Calu3 (cell line): ENCODE measurements around the gene BRSK1. TPM values are rescaled to one million over a fixed set of nuclear protein-coding genes. Genes with fewer than 3 reads are reported as not detected.
A peak's percentile ranks its signal among the peaks of the same experiment; 100 is the strongest.

Source experiments
- BruUV-seq: library from RNA; stranded (reverse); fragments of 400-500 nt; replicated peaks from 2 replicates; lab custom pipeline; 2021; lab: Mats Ljungman, UMichigan
- CTCF ChIA-PET: fragments of 300-600 bp; sonication (Branson Sonifier 250); formaldehyde crosslinking; loops from one replicate; lab custom pipeline; 2022; ENCODE audit warnings: antibody characterized with exemption; lab: Charles Lee
- DNase-seq: peaks from one replicate; pipeline ENCODE4 v3.0.0; 2022
- H3K27ac Mint-ChIP-seq: one replicate; pipeline ENCODE4 v1.8.0; 2022; ENCODE audit warnings: mixed read lengths; ENCODE audit not compliant: unreplicated experiment
- H3K27me3 Mint-ChIP-seq: one replicate; pipeline ENCODE4 v1.8.0; 2022; ENCODE audit warnings: mixed read lengths; ENCODE audit not compliant: unreplicated experiment
- H3K36me3 Mint-ChIP-seq: one replicate; pipeline ENCODE4 v1.8.0; 2022; ENCODE audit warnings: mild to moderate bottlenecking, moderate library complexity, mixed read lengths; ENCODE audit not compliant: insufficient read depth, unreplicated experiment
- H3K4me1 Mint-ChIP-seq: one replicate; pipeline ENCODE4 v1.8.0; 2022; ENCODE audit warnings: mild to moderate bottlenecking, low read depth, mixed read lengths; ENCODE audit not compliant: unreplicated experiment
- H3K4me3 Mint-ChIP-seq: one replicate; pipeline ENCODE4 v1.8.0; 2022; ENCODE audit warnings: mild to moderate bottlenecking, low read depth, moderate library complexity, mixed read lengths; ENCODE audit not compliant: unreplicated experiment
- H3K9me3 Mint-ChIP-seq: one replicate; pipeline ENCODE4 v1.8.0; 2022; ENCODE audit warnings: low read depth, mixed read lengths; ENCODE audit not compliant: unreplicated experiment
- intact Hi-C: fragments of 100-400 bp; cut with micrococcal nuclease; formaldehyde crosslinking; loops from one replicate; pipeline ENCODE4 v1.10.0; 2022; ENCODE audit not compliant: unreplicated experiment
- total RNA-seq: library from RNA; stranded (reverse); gene quantifications from 2 replicates; pipeline ENCODE4 v1.2.3, GENCODE V29; 2022
- TF ChIP-seq, protein P1 (sequence below): fragments of 200-600 bp; IDR thresholded peaks from one replicate; pipeline ENCODE4 v1.8.0; 2022; ENCODE audit warnings: antibody characterized with exemption; ENCODE audit not compliant: unreplicated experiment

Gene BRSK1
- total RNA-seq, 1 experiment from 2014 or later, result 3.8 TPM

DNA sequence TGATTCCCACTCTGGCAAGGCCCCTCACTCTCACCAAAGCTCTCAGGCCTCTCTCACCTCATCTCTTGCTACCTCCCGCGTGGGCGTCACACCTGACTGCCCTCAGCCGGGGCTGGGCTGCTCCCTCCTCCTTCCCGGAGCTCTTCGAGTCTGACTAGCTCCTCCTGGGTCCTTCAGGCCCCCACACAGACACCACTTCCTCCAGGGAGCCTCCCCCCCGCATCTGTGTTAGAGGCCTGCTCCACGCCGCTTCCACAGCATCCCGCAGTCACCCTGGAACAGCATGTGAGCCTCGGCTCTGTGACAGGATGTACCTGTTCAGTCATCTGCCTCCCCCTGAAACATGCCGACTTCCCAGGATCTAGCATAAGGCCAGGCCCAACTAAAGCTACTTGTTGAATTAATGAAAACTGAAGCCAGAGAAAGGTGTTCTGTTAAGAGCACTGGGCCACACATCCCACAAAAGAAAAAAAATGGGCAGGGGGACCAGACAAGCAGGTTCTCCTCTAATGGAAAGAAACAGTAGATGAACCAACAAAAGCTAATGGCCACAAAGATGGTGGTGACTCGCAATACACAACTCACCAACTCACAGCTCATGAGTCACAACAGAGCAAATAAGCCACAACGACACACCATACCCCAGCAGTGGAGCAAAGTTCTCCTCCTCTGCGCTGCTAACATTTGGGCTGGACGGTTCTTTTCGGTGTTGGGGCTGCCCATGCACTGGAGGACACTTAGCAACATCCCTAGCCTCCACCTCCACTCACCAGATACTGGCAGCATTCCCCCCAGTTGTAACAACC is 28.0 kb upstream of the BRSK1 start:
- CTCF ChIA-PET, result interaction anchor here (0.6 kb wide), 1 partner anchor 88 kb away, joined by 3 read pairs; no protein-coding TSS in a partner anchor
- Mint-ChIP-seq H3K9me3 (no peaks in the 10 kb centered on the region), H3K4me1 (peaks cover 46% of the 10 kb centered on the region), H3K27me3 (no peaks in the 10 kb centered on the region), H3K36me3 (peaks cover 39% of the 10 kb centered on the region), H3K27ac (peak overlapping the region; percentile 51), H3K4me3 (peak overlapping the region; percentile 96)
- no peak for DNase-seq
- TF ChIP-seq, protein P1, sequence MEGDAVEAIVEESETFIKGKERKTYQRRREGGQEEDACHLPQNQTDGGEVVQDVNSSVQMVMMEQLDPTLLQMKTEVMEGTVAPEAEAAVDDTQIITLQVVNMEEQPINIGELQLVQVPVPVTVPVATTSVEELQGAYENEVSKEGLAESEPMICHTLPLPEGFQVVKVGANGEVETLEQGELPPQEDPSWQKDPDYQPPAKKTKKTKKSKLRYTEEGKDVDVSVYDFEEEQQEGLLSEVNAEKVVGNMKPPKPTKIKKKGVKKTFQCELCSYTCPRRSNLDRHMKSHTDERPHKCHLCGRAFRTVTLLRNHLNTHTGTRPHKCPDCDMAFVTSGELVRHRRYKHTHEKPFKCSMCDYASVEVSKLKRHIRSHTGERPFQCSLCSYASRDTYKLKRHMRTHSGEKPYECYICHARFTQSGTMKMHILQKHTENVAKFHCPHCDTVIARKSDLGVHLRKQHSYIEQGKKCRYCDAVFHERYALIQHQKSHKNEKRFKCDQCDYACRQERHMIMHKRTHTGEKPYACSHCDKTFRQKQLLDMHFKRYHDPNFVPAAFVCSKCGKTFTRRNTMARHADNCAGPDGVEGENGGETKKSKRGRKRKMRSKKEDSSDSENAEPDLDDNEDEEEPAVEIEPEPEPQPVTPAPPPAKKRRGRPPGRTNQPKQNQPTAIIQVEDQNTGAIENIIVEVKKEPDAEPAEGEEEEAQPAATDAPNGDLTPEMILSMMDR, result no peak
- intact Hi-C loops, result loop anchor here (10.0 kb wide), 1 partner anchor 81 kb away; no protein-coding TSS in a partner anchor
- BruUV-seq, result no TSS peak

DNA sequence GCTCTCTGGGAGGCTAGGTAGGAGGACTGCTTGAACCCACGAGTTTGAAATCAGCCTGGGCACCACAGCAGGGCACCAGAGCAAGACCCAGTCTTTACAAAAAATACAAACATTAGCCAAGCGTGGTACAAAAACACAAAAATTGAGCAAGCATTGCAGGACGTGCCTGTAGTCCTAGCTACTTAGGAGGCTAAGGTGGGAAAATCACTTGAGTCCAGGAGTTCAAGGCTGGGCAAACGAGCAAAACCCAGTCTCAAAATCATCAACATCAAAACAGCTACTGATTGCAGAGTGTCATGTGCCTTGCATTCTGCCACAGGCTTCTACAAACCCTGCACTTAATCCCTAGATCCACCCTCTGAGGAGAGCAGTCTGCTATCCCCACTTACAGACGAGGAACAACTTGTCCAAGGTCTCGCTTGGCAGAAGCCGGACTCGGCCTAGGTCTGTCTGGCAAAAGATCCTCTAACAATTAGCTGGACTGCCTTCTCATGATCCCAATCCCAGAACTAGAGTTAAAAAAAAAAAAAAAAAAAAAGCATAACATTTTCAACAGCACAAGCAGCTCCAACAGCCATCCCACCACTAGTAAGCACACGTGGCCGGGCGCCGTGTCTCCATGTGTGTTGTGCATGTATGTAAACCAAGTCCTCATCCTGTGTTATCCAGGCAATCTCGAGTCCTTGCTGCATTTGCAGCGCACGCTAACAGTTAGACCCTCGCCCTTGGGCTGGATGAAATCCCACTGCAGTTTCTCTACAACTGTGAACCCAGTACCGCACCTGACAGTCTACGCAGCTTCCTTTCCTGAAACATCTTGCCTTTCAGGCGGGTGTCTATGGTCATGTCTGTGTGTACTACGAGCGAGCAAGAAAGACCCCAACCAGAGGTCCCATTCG is 27.0 kb upstream of the BRSK1 start:
- peaks cover 38% of the 10 kb centered on the region for H3K36me3 Mint-ChIP-seq

DNA sequence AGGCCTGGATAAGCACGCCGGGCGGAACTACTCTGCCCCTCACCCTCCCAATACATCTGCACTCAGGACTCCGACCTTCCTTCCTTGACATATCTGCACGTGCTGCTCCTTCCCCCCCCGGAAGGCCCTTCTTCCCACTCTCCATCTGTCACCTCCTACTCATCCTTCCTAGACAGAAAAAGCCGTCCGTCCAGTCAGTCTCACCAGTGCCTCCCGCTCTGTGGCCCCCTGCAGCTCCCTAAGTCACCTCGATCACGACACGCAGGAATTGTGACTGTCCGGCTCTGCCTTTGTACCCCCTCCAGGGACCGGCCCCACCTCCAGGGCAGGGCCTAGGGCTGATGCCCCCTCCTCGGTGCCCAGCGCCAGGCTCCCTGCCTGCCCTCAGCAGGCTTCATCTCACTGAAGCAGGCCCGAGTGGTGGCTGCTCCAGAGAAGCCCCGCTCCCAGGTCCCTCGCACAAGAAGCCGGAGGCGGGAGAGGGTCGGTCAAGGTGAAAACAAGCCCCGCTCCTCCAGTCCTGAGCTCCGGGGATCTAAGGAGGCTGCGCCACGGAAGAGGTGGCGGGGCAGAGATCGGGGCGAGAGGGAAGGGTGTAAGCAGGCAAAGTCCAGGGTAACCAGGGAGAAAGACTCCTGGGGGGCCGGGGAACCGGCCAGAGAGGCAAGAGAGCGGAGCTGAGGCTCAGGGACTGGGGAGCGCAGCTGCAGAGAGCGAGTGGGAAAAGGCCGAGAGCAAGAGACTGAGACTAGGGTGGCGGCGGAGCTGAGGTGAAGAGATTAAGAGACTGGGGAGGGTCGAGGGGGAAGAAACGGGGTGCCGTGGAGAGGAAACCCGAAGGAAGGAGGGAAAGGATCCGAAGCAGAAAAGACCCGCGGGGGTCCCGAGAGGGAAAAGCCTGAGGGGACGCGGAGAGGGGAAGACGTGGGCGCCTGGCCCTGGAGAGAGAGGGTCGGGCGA is 26.1 kb upstream of the BRSK1 start:
- Mint-ChIP-seq H3K36me3 (peaks cover 38% of the 10 kb centered on the region), H3K9me3 (no peaks in the 10 kb centered on the region), H3K4me3 (peak overlapping the region; percentile 96), H3K4me1 (peaks cover 32% of the 10 kb centered on the region), H3K27me3 (no peaks in the 10 kb centered on the region), H3K27ac (peak overlapping the region; percentile 92)
- intact Hi-C loops, result loop anchor here (10.0 kb wide), 1 partner anchor 83 kb away; no protein-coding TSS in a partner anchor
- DNase-seq, result no peak
- TF ChIP-seq, protein P1, result no peak
- no TSS peak for BruUV-seq
- CTCF ChIA-PET, result no interaction called here

More for the DNA sequence above, 27.0 kb upstream of the BRSK1 start:
- Mint-ChIP-seq H3K4me1 (peaks cover 37% of the 10 kb centered on the region), H3K4me3 (peak overlapping the region; percentile 96), H3K27ac (peak overlapping the region; percentile 51), H3K27me3 (no peaks in the 10 kb centered on the region), H3K9me3 (no peaks in the 10 kb centered on the region)
- BruUV-seq, result TSS peak; percentile 56
- CTCF ChIA-PET, result interaction anchor here (0.7 kb wide), 1 partner anchor 108 kb away, joined by 6 read pairs; the partner anchor contains the start of gene TNNT1
- intact Hi-C loops, result loop anchor here (10.0 kb wide), 1 partner anchor 82 kb away; no protein-coding TSS in a partner anchor
- DNase-seq, result no peak
- TF ChIP-seq, protein P1, result no peak
